Neutrophil (primary cell): ENCODE measurements around the gene COPB1.

Experiments used
- H3K27ac ChIP-seq: fragments of 200-600 bp; sonication (generic); 2 replicates; pipeline ENCODE4 v1.5.1; 2016; ENCODE audit warnings: mild to moderate bottlenecking, moderate library complexity
- H3K27me3 ChIP-seq: fragments of 200-600 bp; sonication (generic); 2 replicates; pipeline ENCODE4 v1.6.0; 2016; ENCODE audit warnings: mild to moderate bottlenecking
- H3K36me3 ChIP-seq: fragments of 200-600 bp; sonication (generic); 2 replicates; pipeline ENCODE4 v1.5.1; 2017
- H3K4me1 ChIP-seq, 2 experiments: fragments of 200-600 bp in 1 of 2; sonication (generic) in 1 of 2; 1 replicate in 1 of 2; 2 replicates in 1 of 2; pipeline versions ENCODE4 v1.5.1 to v1.6.1; 2013 to 2016; ENCODE audit warnings: low read depth in 1 of 2, low read length in 1 of 2, mild to moderate bottlenecking in 1 of 2, moderate library complexity in 1 of 2; ENCODE audit not compliant: control insufficient read depth in 1 of 2, insufficient read depth in 1 of 2
- H3K4me3 ChIP-seq, 2 experiments: fragments of 200-600 bp in 1 of 2; sonication (generic) in 1 of 2; 1 replicate in 1 of 2; 2 replicates in 1 of 2; pipeline ENCODE4 v1.5.1; 2013 to 2016; ENCODE audit warnings: low read depth in 1 of 2, low read length in 1 of 2, mild to moderate bottlenecking in 1 of 2, moderate library complexity in 1 of 2
- H3K9me3 ChIP-seq: fragments of 200-600 bp; sonication (generic); 2 replicates; pipeline ENCODE4 v1.5.1; 2016
- TF ChIP-seq, protein P1 (sequence below): fragments of 200-600 bp; sonication (generic); IDR thresholded peaks from 2 replicates; pipeline ENCODE4 v1.5.1; 2016; ENCODE audit warnings: antibody characterized with exemption

The COPB1 gene

GRCh38 chr11:14506532-14506931 lies 6.9 kb upstream of the COPB1 start:
- peaks cover 80% of the 10 kb centered on the region for H3K36me3 ChIP-seq
- H3K4me1 ChIP-seq, result no peaks in the 10 kb centered on the region
- H3K27me3 ChIP-seq, result no peaks in the 10 kb centered on the region
- H3K27ac ChIP-seq, result no peak overlapping the region
- no peaks in the 10 kb centered on the region for H3K9me3 ChIP-seq
- TF ChIP-seq, protein P1, sequence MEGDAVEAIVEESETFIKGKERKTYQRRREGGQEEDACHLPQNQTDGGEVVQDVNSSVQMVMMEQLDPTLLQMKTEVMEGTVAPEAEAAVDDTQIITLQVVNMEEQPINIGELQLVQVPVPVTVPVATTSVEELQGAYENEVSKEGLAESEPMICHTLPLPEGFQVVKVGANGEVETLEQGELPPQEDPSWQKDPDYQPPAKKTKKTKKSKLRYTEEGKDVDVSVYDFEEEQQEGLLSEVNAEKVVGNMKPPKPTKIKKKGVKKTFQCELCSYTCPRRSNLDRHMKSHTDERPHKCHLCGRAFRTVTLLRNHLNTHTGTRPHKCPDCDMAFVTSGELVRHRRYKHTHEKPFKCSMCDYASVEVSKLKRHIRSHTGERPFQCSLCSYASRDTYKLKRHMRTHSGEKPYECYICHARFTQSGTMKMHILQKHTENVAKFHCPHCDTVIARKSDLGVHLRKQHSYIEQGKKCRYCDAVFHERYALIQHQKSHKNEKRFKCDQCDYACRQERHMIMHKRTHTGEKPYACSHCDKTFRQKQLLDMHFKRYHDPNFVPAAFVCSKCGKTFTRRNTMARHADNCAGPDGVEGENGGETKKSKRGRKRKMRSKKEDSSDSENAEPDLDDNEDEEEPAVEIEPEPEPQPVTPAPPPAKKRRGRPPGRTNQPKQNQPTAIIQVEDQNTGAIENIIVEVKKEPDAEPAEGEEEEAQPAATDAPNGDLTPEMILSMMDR, result no peak
- no peak overlapping the region for H3K4me3 ChIP-seq

DNA sequence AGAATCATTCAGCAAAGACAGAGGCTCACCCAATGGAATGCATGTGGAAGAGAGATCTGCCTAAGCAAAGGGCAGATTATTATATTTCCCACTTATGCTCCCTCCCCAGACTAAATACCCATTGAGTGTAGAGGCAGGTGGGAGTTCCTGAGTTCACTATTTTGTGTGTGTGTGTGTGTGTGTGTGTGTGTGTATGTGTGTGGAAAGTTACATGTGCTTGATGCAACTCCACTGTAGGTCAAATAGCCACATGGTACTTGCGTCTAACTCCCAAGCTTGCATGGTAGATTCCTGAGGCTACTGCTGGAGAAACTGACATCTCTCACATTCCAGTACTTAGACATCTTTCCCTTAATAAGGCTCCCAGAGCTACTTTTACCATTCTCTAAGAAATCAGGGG lies 3.4 kb upstream of the COPB1 start:
- Histone ChIP-seq H3K4me1 (peaks cover 18 to 24% of the 10 kb centered on the region in 2 experiments), H3K27ac (no peak overlapping the region), H3K9me3 (no peaks in the 10 kb centered on the region), H3K27me3 (no peaks in the 10 kb centered on the region), H3K4me3 (no peak overlapping the region), H3K36me3 (peaks cover 52% of the 10 kb centered on the region)
- TF ChIP-seq, protein P1, result no peak

- H3K4me1 ChIP-seq, result peaks cover 18 to 28% of the 10 kb centered on the region in 2 experiments
- peaks cover 53% of the 10 kb centered on the region for H3K36me3 ChIP-seq
- no peak overlapping the region for H3K27ac ChIP-seq
- no peaks in the 10 kb centered on the region for H3K9me3 ChIP-seq
- H3K27me3 ChIP-seq, result no peaks in the 10 kb centered on the region
- TF ChIP-seq, protein P1, result no peak
- H3K4me3 ChIP-seq, result no peak overlapping the region
Measured at GRCh38 chr11:14502039-14502438, 2.4 kb upstream of the COPB1 start.

DNA sequence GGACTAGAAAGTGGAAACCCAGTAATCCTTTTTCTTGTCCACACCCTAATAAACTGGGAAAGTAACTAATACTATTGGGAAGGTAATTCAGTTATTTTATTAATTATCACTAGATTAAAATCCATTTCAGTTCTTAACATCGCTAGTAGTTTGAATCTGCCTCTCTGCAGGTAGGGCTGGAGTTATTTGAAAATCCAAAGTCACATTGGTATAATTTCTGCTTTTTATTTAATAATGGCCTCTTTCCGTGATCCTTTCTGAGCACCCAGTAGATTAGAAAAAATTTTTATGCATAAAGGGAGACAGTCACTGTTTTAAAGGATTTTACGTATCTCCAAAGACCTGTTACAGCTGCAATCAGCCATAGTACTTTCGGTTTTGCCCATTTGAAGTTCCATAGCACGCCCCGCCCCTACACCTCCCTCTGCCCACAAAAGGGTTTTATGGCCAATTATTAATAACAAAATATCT lies 605 bp upstream of the COPB1 start:
- TF ChIP-seq, protein P1, result no peak
- H3K9me3 ChIP-seq, result no peaks in the 10 kb centered on the region
- peak overlapping the region; percentile 92 for H3K27ac ChIP-seq
- H3K36me3 ChIP-seq, result peaks cover 54% of the 10 kb centered on the region
- no peaks in the 10 kb centered on the region for H3K27me3 ChIP-seq
- H3K4me1 ChIP-seq, result peaks cover 18 to 28% of the 10 kb centered on the region in 2 experiments
- peak overlapping the region; percentile 88 to 90 for H3K4me3 ChIP-seq

GRCh38 chr11:14499178-14499559 lies 442 bp downstream of the COPB1 start:
- H3K9me3 ChIP-seq, result no peaks in the 10 kb centered on the region
- peaks cover 18 to 28% of the 10 kb centered on the region in 2 experiments for H3K4me1 ChIP-seq
- peaks cover 55% of the 10 kb centered on the region for H3K36me3 ChIP-seq
- no peaks in the 10 kb centered on the region for H3K27me3 ChIP-seq
- peak overlapping the region; percentile 88 to 90 for H3K4me3 ChIP-seq
- peak overlapping the region; percentile 92 for H3K27ac ChIP-seq
- TF ChIP-seq, protein P1, result no peak

- Histone ChIP-seq H3K9me3 (no peaks in the 10 kb centered on the region), H3K4me1 (no peaks in the 10 kb centered on the region), H3K4me3 (no peak overlapping the region), H3K27ac (no peak overlapping the region), H3K27me3 (no peaks in the 10 kb centered on the region), H3K36me3 (peaks cover 99% of the 10 kb centered on the region)
- TF ChIP-seq, protein P1, result no peak
Measured at GRCh38 chr11:14480716-14481115, 18.9 kb downstream of the COPB1 start.
